Epithelial cell of esophagus (primary cell): ENCODE measurements around the gene CFAP157.
A peak's percentile ranks its signal among the peaks of the same experiment; 100 is the strongest.

ENCODE experiments used
- DNase-seq: peaks from one replicate; pipeline ENCODE4 v3.0.0; 2010; ENCODE audit warnings: low read depth
- H3K4me3 ChIP-seq: 2 replicates; pipeline ENCODE4 v1.5.1; 2011; ENCODE audit warnings: mild to moderate bottlenecking, low read length, control low read depth
- CTCF ChIP-seq: IDR thresholded peaks from 2 replicates; pipeline ENCODE4 v1.5.1; 2011; ENCODE audit warnings: low read depth, mild to moderate bottlenecking, low read length, control low read depth, inconsistent platforms; ENCODE audit not compliant: insufficient read depth; ENCODE audit errors: missing control alignments

CFAP157 gene

GRCh38 chr9:127667127-127667844 lies 39.5 kb upstream of the CFAP157 start:
- DNase-seq = no peak
- TF ChIP-seq CTCF = no peak
- no peak overlapping the region for H3K4me3 ChIP-seq

GRCh38 chr9:127667906-127668305 lies 38.9 kb upstream of the CFAP157 start:
- no peak for TF ChIP-seq CTCF
- DNase-seq = no peak
- no peak overlapping the region for H3K4me3 ChIP-seq

GRCh38 chr9:127673234-127673633 lies 33.6 kb upstream of the CFAP157 start:
- no peak overlapping the region for H3K4me3 ChIP-seq
- DNase-seq = no peak
- TF ChIP-seq CTCF = no peak

GRCh38 chr9:127676638-127677037 lies 30.1 kb upstream of the CFAP157 start:
- peak; percentile 44 for DNase-seq
- no peak overlapping the region for H3K4me3 ChIP-seq
- TF ChIP-seq CTCF = no peak

- no peak for DNase-seq
- TF ChIP-seq CTCF = no peak
- H3K4me3 ChIP-seq = no peak overlapping the region
Measured at GRCh38 chr9:127679506-127679905, 27.3 kb upstream of the CFAP157 start.

- no peak overlapping the region for H3K4me3 ChIP-seq
- no peak for TF ChIP-seq CTCF
- no peak for DNase-seq
Measured at GRCh38 chr9:127680226-127680625, 26.6 kb upstream of the CFAP157 start.

- no peak for DNase-seq
- no peak for TF ChIP-seq CTCF
- no peak overlapping the region for H3K4me3 ChIP-seq
Measured at GRCh38 chr9:127680846-127681245, 25.9 kb upstream of the CFAP157 start.
